Measurements from ENCODE around the gene ZFP2.

- TF ChIP-seq CTCF (IDR thresholded peaks at IDR 0.05; ENCODE audit: insufficient read depth, low read length, poor library complexity, severe bottlenecking) (no peak), EZH2phosphoT487 (conservative IDR thresholded peaks at IDR 0.05; ENCODE audit: low read length) (no peak)
These were observed 46.4 kb upstream of the ZFP2 start for GRCh38 chr5:178849316-178849715.
